Measurements from ENCODE around the gene INSYN2B. TPM values are rescaled to one million over a fixed set of nuclear protein-coding genes. Genes with fewer than 3 reads are reported as not detected.

Gene INSYN2B
- total and polyA plus RNA-seq, 2 of the 4 experiments (the other 2 are of a cell fraction), result 9.1 to 33.5 TPM

GRCh38 chr5:169970911-169971765 is 9.2 kb downstream of the INSYN2B start (continued):
- TF ChIP-seq USF2 (IDR thresholded peaks at IDR 0.05; ENCODE audit: low read depth, low read length) (0 out of 2 replicates have a peak, but pooled peaks have one; percentile 33), NFE2L2 (IDR thresholded peaks at IDR 0.05; ENCODE audit: low read depth, low read length) (no peak), SMC3 (IDR thresholded peaks at IDR 0.05; ENCODE audit: low read depth, low read length) (no peak)

GRCh38 chr5:169970339-169970738 is 10.0 kb downstream of the INSYN2B start:
- POLR2A ChIA-PET (ENCODE audit: unreplicated experiment), result interaction anchor here (1.5 kb wide), 1 partner anchor 24 kb away, joined by 4 read pairs; no protein-coding TSS in a partner anchor
- no peak overlapping the region for H3K9ac ChIP-seq (ENCODE audit: low read depth, low read length)
- no peak for TF ChIP-seq POLR2A (IDR thresholded peaks at IDR 0.05; ENCODE audit: low read depth, low read length)
- no peak for TF ChIP-seq USF2 (IDR thresholded peaks at IDR 0.05; ENCODE audit: low read depth, low read length)
- TF ChIP-seq BHLHE40 (IDR thresholded peaks at IDR 0.05; ENCODE audit: low read depth, low read length), result no peak
- no peak for TF ChIP-seq RFX5 (IDR thresholded peaks at IDR 0.05; ENCODE audit: low read depth, low read length)
- TF ChIP-seq RCOR1 (IDR thresholded peaks at IDR 0.05; ENCODE audit: insufficient replicate concordance, low read length), result no peak
- TF ChIP-seq CTCF (conservative IDR thresholded peaks at IDR 0.05; ENCODE audit: low read depth, low read length), result no peak
- no peak for TF ChIP-seq MAZ (IDR thresholded peaks at IDR 0.05; ENCODE audit: borderline replicate concordance, low read depth, low read length)
- no peak for TF ChIP-seq CEBPB (IDR thresholded peaks at IDR 0.05; ENCODE audit: low read depth, low read length)
- no peak for TF ChIP-seq MXI1 (IDR thresholded peaks at IDR 0.05; ENCODE audit: borderline replicate concordance, low read depth, low read length)
- no peak for TF ChIP-seq NFE2L2 (IDR thresholded peaks at IDR 0.05; ENCODE audit: low read depth, low read length)
- TF ChIP-seq MAFK (IDR thresholded peaks at IDR 0.05; ENCODE audit: low read depth, low read length), result no peak

More at GRCh38 chr5:169970339-169970738, 10.0 kb downstream of the INSYN2B start:
- Histone ChIP-seq H4K5ac (ENCODE audit: low read depth, low read length) (peak overlapping the region; percentile 64; the same call in 1 of the 2 replicates), H3K36me3 (ENCODE audit: control insufficient read depth, insufficient read depth, low read length) (no peaks in the 10 kb centered on the region), H3K79me1 (ENCODE audit: low read depth in 1 of 2, low read length in 2 of 2) (peaks cover 37 to 73% of the 10 kb centered on the region in 2 experiments), H3K4ac (ENCODE audit: low read depth, low read length) (peak overlapping the region; percentile 92), H3K9me1 (ENCODE audit: insufficient read depth, low read length) (peaks cover 21% of the 10 kb centered on the region), H4K20me1 (ENCODE audit: insufficient read depth, low read length) (no peaks in the 10 kb centered on the region), H3K4me1 (ENCODE audit: control insufficient read depth, insufficient read depth, low read length) (peaks cover 11% of the 10 kb centered on the region), H3K23ac (ENCODE audit: low read depth, low read length) (peak overlapping the region; percentile 78; the same call in 1 of the 2 replicates), H3K9me3 (ENCODE audit: control insufficient read depth, insufficient read depth, low read length) (no peaks in the 10 kb centered on the region), H2BK15ac (ENCODE audit: low read depth, low read length) (peak overlapping the region; percentile 96), H2AFZ (replicated peaks; ENCODE audit: low read length, poor library complexity) (no peak overlapping the region), H3K14ac (replicated peaks; ENCODE audit: low read depth, low read length) (peak overlapping the region; percentile 71), H2BK20ac (ENCODE audit: low read depth, low read length) (peak overlapping the region; percentile 90), H4K91ac (ENCODE audit: insufficient read depth, low read depth, low read length) (peak overlapping the region; percentile 82), H3K27me3 (ENCODE audit: control insufficient read depth, insufficient read depth, low read length) (no peaks in the 10 kb centered on the region), H3K56ac (ENCODE audit: extremely low read depth, insufficient read depth, low read length) (no peak overlapping the region), H3K27ac (ENCODE audit: insufficient read depth, low read length) (peak overlapping the region; percentile 28; the same call in 1 of the 2 replicates), H2AK5ac (ENCODE audit: low read depth, low read length) (peak overlapping the region; percentile 84; the same call in 1 of the 2 replicates), H3K4me3 (ENCODE audit: insufficient read depth, low read depth, low read length) (no peak overlapping the region), H3K4me2 (ENCODE audit: low read depth, low read length) (no peak overlapping the region), H3K18ac (ENCODE audit: low read depth, low read length) (peak overlapping the region; percentile 74), H2BK120ac (ENCODE audit: low read depth, low read length) (peak overlapping the region; percentile 97), H2AK9ac (replicated peaks; ENCODE audit: low read depth, low read length, poor library complexity) (peak overlapping the region; percentile 58), H2BK5ac (ENCODE audit: low read depth, low read length, poor library complexity, severe bottlenecking) (peak overlapping the region; percentile 78), H4K8ac (ENCODE audit: low read depth in 2 of 2, low read length in 2 of 2) (peak overlapping the region; percentile 88 to 89)
- ATAC-seq (ENCODE audit: low read depth) (no peak; the same call in 1 of the 2 replicates), DNase-seq (no peak)
- intact Hi-C loops (cut with micrococcal nuclease), result no loop called here
- dilution Hi-C loops (cut with HindIII; ENCODE audit: low sequenced_read_pairs, unreplicated experiment), result no loop called here
- in situ Hi-C loops (cut with MboI; ENCODE audit: low sequenced_read_pairs), result no loop called here
- CTCF ChIA-PET, result interaction anchor here (1.1 to 2.6 kb wide), 2 partner anchors 10 to 12 kb away, joined by 3 to 24 read pairs; partner anchors contain the start of gene INSYN2B
- no TSS peak for BruUV-seq (replicated peaks)
